Measurements from ENCODE around the gene ARVCF.

ARVCF gene

GRCh38 chr22:19997561-19998231 is 18.9 kb downstream of the ARVCF start:
- DNase-seq = no peak

GRCh38 chr22:19996694-19997384 is 19.8 kb downstream of the ARVCF start:
- DNase-seq = no peak

- DNase-seq = no peak
Measured at GRCh38 chr22:19995611-19996339, 20.8 kb downstream of the ARVCF start.

GRCh38 chr22:19994851-19995610 is 21.6 kb downstream of the ARVCF start:
- no peak for DNase-seq

GRCh38 chr22:19993926-19994325 is 22.7 kb downstream of the ARVCF start:
- no peak for DNase-seq

- DNase-seq = no peak
Measured at GRCh38 chr22:19992921-19993355, 23.7 kb downstream of the ARVCF start.

- no peak for DNase-seq
Measured at GRCh38 chr22:19992481-19992911, 24.1 kb downstream of the ARVCF start.

GRCh38 chr22:19991645-19992451 is 24.8 kb downstream of the ARVCF start:
- no peak for DNase-seq

GRCh38 chr22:19991395-19991644 is 25.3 kb downstream of the ARVCF start:
- no peak for DNase-seq

- no peak for DNase-seq
Measured at GRCh38 chr22:19990609-19991394, 25.8 kb downstream of the ARVCF start.

GRCh38 chr22:19990188-19990587 is 26.4 kb downstream of the ARVCF start:
- no peak for DNase-seq

- DNase-seq = no peak
Measured at GRCh38 chr22:19989725-19990067, 26.9 kb downstream of the ARVCF start.

- no peak for DNase-seq
Measured at GRCh38 chr22:19988965-19989724, 27.5 kb downstream of the ARVCF start.

- no peak for DNase-seq
Measured at GRCh38 chr22:19988331-19988808, 28.3 kb downstream of the ARVCF start.

- no peak for DNase-seq
Measured at GRCh38 chr22:19987394-19988306, 29.0 kb downstream of the ARVCF start.

GRCh38 chr22:19986410-19987341 is 29.9 kb downstream of the ARVCF start:
- DNase-seq = peak; percentile 71

GRCh38 chr22:19986011-19986409 is 30.6 kb downstream of the ARVCF start:
- no peak for DNase-seq
